CD4-positive, alpha-beta T cell treated with Interleukin-2 at 100 ng/mL for 4 hours (primary cell): ENCODE measurements around the gene PTPRE.
A peak's percentile ranks its signal among the peaks of the same experiment; 100 is the strongest.

Experiments used
- DNase-seq: peaks from one replicate; pipeline ENCODE4 v3.0.0-alpha.2; 2020; ENCODE audit warnings: low spot score

Gene PTPRE

GRCh38 chr10:128125416-128125943 lies 218.6 kb downstream of the PTPRE start:
- peak; percentile 15 for DNase-seq

GRCh38 chr10:128125944-128126764 lies 219.3 kb downstream of the PTPRE start, which contains the start of gene MKI67:
Gene MKI67 (minus strand): TSS chr10:128126423. CDS start chr10:128125667, 756 bp downstream.
- peak; percentile 91 for DNase-seq

- no peak for DNase-seq
These were observed 221.7 kb downstream of the PTPRE start for GRCh38 chr10:128128582-128128981.

- no peak for DNase-seq
These were observed 223.1 kb downstream of the PTPRE start for GRCh38 chr10:128130051-128130450.
